A549 (cell line): ENCODE results near the gene UBB. TPM values are rescaled to one million over a fixed set of nuclear protein-coding genes. Genes with fewer than 3 reads are reported as not detected.
A peak's percentile ranks its signal among the peaks of the same experiment; 100 is the strongest.

ENCODE experiments used
- ATAC-seq, 2 experiments: fragments of 200-7000 bp in 1 of 2; fragments of >200 bp in 1 of 2; cut with Nextera tagmentation in 1 of 2; cut with Tn5 transposase in 1 of 2; 3 replicates each; pipeline versions ENCODE4 v1.8.0 to v1.9.1; 2018 to 2020; ENCODE audit warnings: mild to moderate bottlenecking in 1 of 2, moderate library complexity in 1 of 2
- CTCF ChIA-PET: fragments of 300-600 bp; sonication (Branson Sonifier 250); formaldehyde crosslinking; extraction: SDS; loops from one replicate; lab custom pipeline; 2021; ENCODE audit warnings: antibody characterized with exemption, inconsistent platforms; lab: Yijun Ruan, JAX
- POLR2A ChIA-PET: fragments of 350-600 bp; formaldehyde crosslinking; extraction: SDS; loops from one replicate; lab custom pipeline; 2021; ENCODE audit warnings: antibody characterized with exemption, inconsistent platforms; lab: Yijun Ruan, JAX
- DNase-seq, 2 experiments: peaks; one replicate each; pipeline versions ENCODE4 v3.0.0 to v3.0.0-alpha.2; 2011 to 2016; ENCODE audit warnings: low read depth in 1 of 2, low spot score in 1 of 2
- FAIRE-seq: peaks from 2 replicates; lab custom pipeline; 2011; peaks lifted over from hg19 to GRCh38; lab: Jason Lieb, UNC
- H3K27ac ChIP-seq, 2 experiments: fragments of >200 bp; sonication (Bioruptor Twin); formaldehyde crosslinking; 3 replicates each; pipeline ENCODE4 v1.5.1; 2016 to 2017
- H3K4me1 ChIP-seq: fragments of >200 bp; sonication (Bioruptor Twin); formaldehyde crosslinking; 3 replicates; pipeline ENCODE4 v1.6.1; 2016
- H3K4me2 ChIP-seq: fragments of >200 bp; sonication (Bioruptor Twin); formaldehyde crosslinking; 3 replicates; pipeline ENCODE4 v1.6.1; 2016
- H3K4me3 ChIP-seq: fragments of >200 bp; sonication (Bioruptor Twin); formaldehyde crosslinking; 3 replicates; pipeline ENCODE4 v1.5.1; 2016
- H3K9me3 ChIP-seq: fragments of >200 bp; sonication (Bioruptor Twin); formaldehyde crosslinking; 3 replicates; pipeline ENCODE4 v1.6.1; 2016
- ATOH8 ChIP-seq: fragments of 250-450 bp; sonication (Bioruptor Pico); IDR thresholded peaks from 2 replicates; pipeline ENCODE4 v1.5.0; 2020; ENCODE audit warnings: low read depth, mild to moderate bottlenecking, moderate library complexity
- CBX2 ChIP-seq: fragments of 200-600 bp; sonication (generic); IDR thresholded peaks from 2 replicates; pipeline ENCODE4 v1.6.1; 2016; ENCODE audit warnings: low read depth, mild to moderate bottlenecking, borderline replicate concordance
- CBX8 ChIP-seq: fragments of 200-600 bp; sonication (generic); IDR thresholded peaks from 2 replicates; pipeline ENCODE4 v1.6.1; 2016
- CEBPB ChIP-seq, 2 experiments: fragments of >200 bp in 1 of 2; sonication (Bioruptor Twin) in 1 of 2; formaldehyde crosslinking in 1 of 2; IDR thresholded peaks; 2 replicates each; pipeline ENCODE4 v1.6.1; 2012 to 2016
- CHD2 ChIP-seq: fragments of 150-350 bp; IDR thresholded peaks from 2 replicates; pipeline ENCODE4 v1.6.1; 2014; ENCODE audit warnings: low read length; ENCODE audit not compliant: partially characterized antibody
- CHD4 ChIP-seq: fragments of 200-600 bp; sonication (generic); IDR thresholded peaks from 2 replicates; pipeline ENCODE4 v1.6.1; 2016; ENCODE audit warnings: antibody characterized with exemption, mild to moderate bottlenecking, borderline replicate concordance
- EHMT2 ChIP-seq: fragments of 200-600 bp; sonication (generic); IDR thresholded peaks from 2 replicates; pipeline ENCODE4 v1.6.1; 2016; ENCODE audit warnings: antibody characterized with exemption, low read depth, mild to moderate bottlenecking, moderate library complexity
- EP300 ChIP-seq, 2 experiments: fragments of >200 bp; sonication (Bioruptor Twin); formaldehyde crosslinking; IDR thresholded peaks; 2 replicates in 1 of 2; 3 replicates in 1 of 2; pipeline ENCODE4 v1.6.1; 2016 to 2017
- FOSB ChIP-seq: fragments of 250-450 bp; sonication (Bioruptor Pico); IDR thresholded peaks from 2 replicates; pipeline ENCODE4 v1.5.0; 2020; ENCODE audit warnings: mild to moderate bottlenecking, moderate library complexity
- FOSL2 ChIP-seq, 2 experiments: fragments of 450-650 bp in 1 of 2; fragments of >200 bp in 1 of 2; sonication (Bioruptor Twin) in 1 of 2; formaldehyde crosslinking; IDR thresholded peaks; 2 replicates each; pipeline versions ENCODE4 v1.5.0 to v1.6.1; 2016 to 2020; ENCODE audit warnings: mild to moderate bottlenecking in 1 of 2, moderate library complexity in 1 of 2
- HEYL ChIP-seq: fragments of 250-450 bp; sonication (Bioruptor Pico); IDR thresholded peaks from 2 replicates; pipeline ENCODE4 v1.8.0; 2021; ENCODE audit warnings: mild to moderate bottlenecking, moderate library complexity
- HOXA7 ChIP-seq: fragments of 250-450 bp; sonication (Bioruptor Pico); IDR thresholded peaks from 2 replicates; pipeline ENCODE4 v1.5.0; 2020; ENCODE audit warnings: mild to moderate bottlenecking, moderate library complexity
- HOXB13 ChIP-seq: fragments of 250-450 bp; sonication (Bioruptor Pico); IDR thresholded peaks from 2 replicates; pipeline ENCODE4 v1.5.0; 2020; ENCODE audit warnings: low read depth, mild to moderate bottlenecking, moderate library complexity
- JUN ChIP-seq, 2 experiments: fragments of >200 bp; sonication (Bioruptor Twin); formaldehyde crosslinking; IDR thresholded peaks; 2 replicates in 1 of 2; 3 replicates in 1 of 2; pipeline ENCODE4 v1.6.1; 2016 to 2017
- JUNB ChIP-seq: fragments of >200 bp; sonication (Bioruptor Twin); formaldehyde crosslinking; IDR thresholded peaks from 2 replicates; pipeline ENCODE4 v1.6.1; 2016
- KDM1A ChIP-seq: fragments of 200-600 bp; sonication (generic); IDR thresholded peaks from 2 replicates; pipeline ENCODE4 v1.6.1; 2016; ENCODE audit warnings: low read depth, mild to moderate bottlenecking
- KDM5A ChIP-seq: fragments of 200-600 bp; sonication (generic); IDR thresholded peaks from 2 replicates; pipeline ENCODE4 v1.6.1; 2016; ENCODE audit warnings: antibody characterized with exemption, mild to moderate bottlenecking
- MYC ChIP-seq: IDR thresholded peaks from 2 replicates; pipeline ENCODE4 v1.6.1; 2012; ENCODE audit warnings: mild to moderate bottlenecking, inconsistent platforms, low read length, improper control_type of control experiment, borderline replicate concordance
- NFE2L2 ChIP-seq: fragments of 150-350 bp; conservative IDR thresholded peaks from 2 replicates; pipeline ENCODE4 v1.6.1; 2014; ENCODE audit warnings: low read length
- NPAS2 ChIP-seq: fragments of 250-450 bp; sonication (Bioruptor Pico); IDR thresholded peaks from 2 replicates; pipeline ENCODE4 v1.8.0; 2022; ENCODE audit warnings: mild to moderate bottlenecking, moderate library complexity, borderline replicate concordance
- NR3C1 ChIP-seq: fragments of >200 bp; sonication (Bioruptor Twin); formaldehyde crosslinking; IDR thresholded peaks from 3 replicates; pipeline ENCODE4 v1.6.1; 2017
- RAD21 ChIP-seq, 2 experiments: fragments of >200 bp in 1 of 2; sonication (Bioruptor Twin) in 1 of 2; formaldehyde crosslinking in 1 of 2; IDR thresholded peaks in 1 of 2; conservative IDR thresholded peaks in 1 of 2; 2 replicates in 1 of 2; 3 replicates in 1 of 2; pipeline ENCODE4 v1.6.1; 2012 to 2018; ENCODE audit warnings: inconsistent platforms in 1 of 2
- RARB ChIP-seq: fragments of 250-450 bp; sonication (Bioruptor Pico); IDR thresholded peaks from 2 replicates; pipeline ENCODE4 v1.8.0; 2021; ENCODE audit warnings: mild to moderate bottlenecking, moderate library complexity
- SMC3 ChIP-seq: fragments of >200 bp; sonication (Bioruptor Twin); formaldehyde crosslinking; IDR thresholded peaks from 3 replicates; pipeline ENCODE4 v1.6.1; 2018; ENCODE audit warnings: inconsistent platforms
- SREBF2 ChIP-seq: fragments of 450-650 bp; IDR thresholded peaks from 2 replicates; pipeline ENCODE4 v1.6.1; 2014; ENCODE audit warnings: mild to moderate bottlenecking, moderate library complexity
- TFCP2L1 ChIP-seq: fragments of 250-450 bp; sonication (Bioruptor Pico); IDR thresholded peaks from 2 replicates; pipeline ENCODE4 v1.5.0; 2021; ENCODE audit warnings: mild to moderate bottlenecking
- TP53 ChIP-seq: fragments of 250-450 bp; sonication (Bioruptor Pico); IDR thresholded peaks from 2 replicates; pipeline ENCODE4 v1.5.0; 2021; ENCODE audit warnings: mild to moderate bottlenecking, moderate library complexity
- USF2 ChIP-seq: fragments of 450-650 bp; IDR thresholded peaks from 2 replicates; pipeline ENCODE4 v1.6.1; 2014; ENCODE audit warnings: antibody characterized with exemption
- ZC3H11A ChIP-seq: fragments of 450-650 bp; IDR thresholded peaks from 2 replicates; pipeline ENCODE4 v1.6.1; 2014; ENCODE audit warnings: antibody characterized with exemption, mild to moderate bottlenecking
- ZNF302 ChIP-seq: fragments of 250-450 bp; sonication (Bioruptor Pico); IDR thresholded peaks from 2 replicates; pipeline ENCODE4 v1.9.0; 2021; ENCODE audit warnings: inconsistent platforms, mild to moderate bottlenecking, moderate library complexity
- WGBS: methylation state at CpG from one replicate; pipeline ENCODE4 v1.1.6; 2017; ENCODE audit errors: missing lambda C conversion rate; 5-methylcytosine and 5-hydroxymethylcytosine counted together
- polyA minus RNA-seq: library from RNA; depleted of rRNA, polyadenylated mRNA; stranded (reverse); fragments of >200 nt; gene quantifications from 2 replicates; pipeline ENCODE4 v1.2.3, GENCODE V29; 2011; rRNA and poly(A)+ RNA removed
- polyA plus RNA-seq, 4 experiments: library from polyadenylated mRNA; depleted of rRNA in 3 of 4; stranded (reverse); fragments of >200 nt; fragmentation: RNase III in 1 of 4; extraction: RNeasy Plus Mini Kit Qiagen cat#74134 plus additional on column Dnase treatment in 1 of 4; gene quantifications; 2 replicates in 3 of 4; 3 replicates in 1 of 4; pipeline ENCODE4 v1.2.3, GENCODE V29; 2011 to 2017
- TF ChIP-seq, protein P1 (sequence below): fragments of >200 bp; sonication (Bioruptor Twin); formaldehyde crosslinking; IDR thresholded peaks from 3 replicates; pipeline ENCODE4 v1.5.1; 2016
- TF ChIP-seq, protein P2 (sequence below): IDR thresholded peaks from 2 replicates; pipeline ENCODE4 v1.6.1; 2012
- TF ChIP-seq, protein P3 (sequence below): fragments of >200 bp; sonication (Bioruptor Twin); formaldehyde crosslinking; IDR thresholded peaks from 2 replicates; pipeline ENCODE4 v1.6.1; 2016
- TF ChIP-seq, protein P4 (sequence below): IDR thresholded peaks from 2 replicates; pipeline ENCODE4 v1.6.1; 2012; ENCODE audit warnings: low read depth, borderline replicate concordance

Gene UBB
- polyA plus RNA-seq (2011; rRNA removed) = 2,851 and 4,311 TPM in 2 replicates
- 3,984 and 4,472 TPM in 2 replicates for polyA plus RNA-seq (2012; cell fraction: cytosol; rRNA removed)
- polyA plus RNA-seq (2012; cell fraction: nucleus; rRNA removed) = 2,091 and 2,511 TPM in 2 replicates
- 2,383 to 2,467 TPM (median 2,404 TPM) in 3 replicates for polyA plus RNA-seq (2017; fragmentation: RNase III; extraction: RNeasy Plus Mini Kit Qiagen cat#74134 plus additional on column Dnase treatment)
- polyA minus RNA-seq = 2,750 and 3,886 TPM in 2 replicates

DNA sequence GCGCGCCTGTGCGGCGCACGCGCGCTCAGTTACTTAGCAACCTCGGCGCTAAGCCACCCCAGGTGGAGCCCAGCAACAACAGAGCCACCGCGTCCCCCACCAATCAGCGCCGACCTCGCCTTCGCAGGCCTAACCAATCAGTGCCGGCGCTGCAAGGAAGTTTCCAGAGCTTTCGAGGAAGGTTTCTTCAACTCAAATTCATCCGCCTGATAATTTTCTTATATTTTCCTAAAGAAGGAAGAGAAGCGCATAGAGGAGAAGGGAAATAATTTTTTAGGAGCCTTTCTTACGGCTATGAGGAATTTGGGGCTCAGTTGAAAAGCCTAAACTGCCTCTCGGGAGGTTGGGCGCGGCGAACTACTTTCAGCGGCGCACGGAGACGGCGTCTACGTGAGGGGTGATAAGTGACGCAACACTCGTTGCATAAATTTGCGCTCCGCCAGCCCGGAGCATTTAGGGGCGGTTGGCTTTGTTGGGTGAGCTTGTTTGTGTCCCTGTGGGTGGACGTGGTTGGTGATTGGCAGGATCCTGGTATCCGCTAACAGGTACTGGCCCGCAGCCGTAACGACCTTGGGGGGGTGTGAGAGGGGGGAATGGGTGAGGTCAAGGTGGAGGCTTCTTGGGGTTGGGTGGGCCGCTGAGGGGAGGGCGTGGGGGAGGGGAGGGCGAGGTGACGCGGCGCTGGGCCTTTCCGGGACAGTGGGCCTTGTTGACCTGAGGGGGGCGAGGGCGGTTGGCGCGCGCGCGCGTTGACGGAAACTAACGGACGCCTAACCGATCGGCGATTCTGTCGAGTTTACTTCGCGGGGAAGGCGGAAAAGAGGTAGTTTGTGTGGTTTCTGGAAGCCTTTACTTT lies at the start of gene UBB:
Gene UBB (plus strand): TSS at position 452 of the 856 bp plus-strand sequence. CDS start 817 bp downstream, outside the sequence.
- Histone ChIP-seq H3K4me3 (peak within 1 kb of the TSS; percentile 88), H3K4me1 (peaks cover 43% of the 10 kb centered on the region), H3K27ac (peak within 1 kb of the TSS; percentile 91 to 95), H3K4me2 (peak within 1 kb of the TSS; percentile 93), H3K9me3 (no peaks in the 10 kb centered on the region)
- WGBS = 1% methylated on average over 61 of the region's 67 CpGs
- CTCF ChIA-PET = interaction anchor here (0.6 to 10.2 kb wide), 6 partner anchors 17 to 240 kb away, joined by 3 to 132 read pairs (median 6); no protein-coding TSS in a partner anchor
- DNase-seq (peak; percentile 92 to 100), FAIRE-seq (no peak), ATAC-seq (peak; percentile 93)
- POLR2A ChIA-PET = interaction anchor here (0.5 to 2.3 kb wide), 54 partner anchors 10 to 1315 kb away, joined by 3 to 57 read pairs (median 4); partner anchors contain the start of genes CENPV, LRRC75A, NCOR1 and PIGL
- no peak for TF ChIP-seq FOSL2 (IDR thresholded peaks at IDR 0.05)
- peak; percentile 79 for TF ChIP-seq FOSL2 (CRISPR knock-in tag; IDR thresholded peaks at IDR 0.05)
- TF ChIP-seq, protein P1, sequence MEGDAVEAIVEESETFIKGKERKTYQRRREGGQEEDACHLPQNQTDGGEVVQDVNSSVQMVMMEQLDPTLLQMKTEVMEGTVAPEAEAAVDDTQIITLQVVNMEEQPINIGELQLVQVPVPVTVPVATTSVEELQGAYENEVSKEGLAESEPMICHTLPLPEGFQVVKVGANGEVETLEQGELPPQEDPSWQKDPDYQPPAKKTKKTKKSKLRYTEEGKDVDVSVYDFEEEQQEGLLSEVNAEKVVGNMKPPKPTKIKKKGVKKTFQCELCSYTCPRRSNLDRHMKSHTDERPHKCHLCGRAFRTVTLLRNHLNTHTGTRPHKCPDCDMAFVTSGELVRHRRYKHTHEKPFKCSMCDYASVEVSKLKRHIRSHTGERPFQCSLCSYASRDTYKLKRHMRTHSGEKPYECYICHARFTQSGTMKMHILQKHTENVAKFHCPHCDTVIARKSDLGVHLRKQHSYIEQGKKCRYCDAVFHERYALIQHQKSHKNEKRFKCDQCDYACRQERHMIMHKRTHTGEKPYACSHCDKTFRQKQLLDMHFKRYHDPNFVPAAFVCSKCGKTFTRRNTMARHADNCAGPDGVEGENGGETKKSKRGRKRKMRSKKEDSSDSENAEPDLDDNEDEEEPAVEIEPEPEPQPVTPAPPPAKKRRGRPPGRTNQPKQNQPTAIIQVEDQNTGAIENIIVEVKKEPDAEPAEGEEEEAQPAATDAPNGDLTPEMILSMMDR = no peak
- TF ChIP-seq NFE2L2 = no peak
- TF ChIP-seq HOXA7 (CRISPR knock-in tag) = peak; percentile 91
- TF ChIP-seq CBX8 = no peak
- TF ChIP-seq SREBF2 = no peak
- peak; percentile 23 for TF ChIP-seq SMC3
- no peak for TF ChIP-seq KDM1A
- TF ChIP-seq NR3C1 = no peak
- no peak for TF ChIP-seq ZNF302 (CRISPR knock-in tag)
- TF ChIP-seq JUN (IDR thresholded peaks at IDR 0.05) = peak; percentile 99 to 100
- no peak for TF ChIP-seq EHMT2
- peak; percentile 98 to 99 for TF ChIP-seq CEBPB (IDR thresholded peaks at IDR 0.05)
- TF ChIP-seq JUNB = no peak
- TF ChIP-seq KDM5A = no peak
- no peak for TF ChIP-seq CBX2
- peak; percentile 60 for TF ChIP-seq RARB (CRISPR knock-in tag)
- TF ChIP-seq, protein P2, sequence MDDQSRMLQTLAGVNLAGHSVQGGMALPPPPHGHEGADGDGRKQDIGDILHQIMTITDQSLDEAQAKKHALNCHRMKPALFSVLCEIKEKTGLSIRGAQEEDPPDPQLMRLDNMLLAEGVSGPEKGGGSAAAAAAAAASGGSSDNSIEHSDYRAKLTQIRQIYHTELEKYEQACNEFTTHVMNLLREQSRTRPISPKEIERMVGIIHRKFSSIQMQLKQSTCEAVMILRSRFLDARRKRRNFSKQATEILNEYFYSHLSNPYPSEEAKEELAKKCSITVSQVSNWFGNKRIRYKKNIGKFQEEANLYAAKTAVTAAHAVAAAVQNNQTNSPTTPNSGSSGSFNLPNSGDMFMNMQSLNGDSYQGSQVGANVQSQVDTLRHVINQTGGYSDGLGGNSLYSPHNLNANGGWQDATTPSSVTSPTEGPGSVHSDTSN = peak; percentile 98
- TF ChIP-seq, protein P3, sequence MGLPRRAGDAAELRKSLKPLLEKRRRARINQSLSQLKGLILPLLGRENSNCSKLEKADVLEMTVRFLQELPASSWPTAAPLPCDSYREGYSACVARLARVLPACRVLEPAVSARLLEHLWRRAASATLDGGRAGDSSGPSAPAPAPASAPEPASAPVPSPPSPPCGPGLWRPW = peak; percentile 68; the same call in 1 of the 2 replicates
- no peak for TF ChIP-seq CHD4
- TF ChIP-seq HEYL = peak; percentile 47; the same call in 1 of the 2 replicates
- TF ChIP-seq, protein P4, sequence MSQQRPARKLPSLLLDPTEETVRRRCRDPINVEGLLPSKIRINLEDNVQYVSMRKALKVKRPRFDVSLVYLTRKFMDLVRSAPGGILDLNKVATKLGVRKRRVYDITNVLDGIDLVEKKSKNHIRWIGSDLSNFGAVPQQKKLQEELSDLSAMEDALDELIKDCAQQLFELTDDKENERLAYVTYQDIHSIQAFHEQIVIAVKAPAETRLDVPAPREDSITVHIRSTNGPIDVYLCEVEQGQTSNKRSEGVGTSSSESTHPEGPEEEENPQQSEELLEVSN = peak; percentile 69; the same call in 1 of the 2 replicates
- TF ChIP-seq NPAS2 (CRISPR knock-in tag) = no peak; the same call in 1 of the 2 replicates
- TF ChIP-seq USF2 = no peak
- TF ChIP-seq FOSB (CRISPR knock-in tag) = peak; percentile 96
- TF ChIP-seq RAD21 (conservative IDR thresholded peaks at IDR 0.05 in 1 of 2, IDR thresholded peaks at IDR 0.05 in 1 of 2) = no peak
- no peak for TF ChIP-seq ZC3H11A
- TF ChIP-seq TP53 = peak; percentile 86
- peak; percentile 49; the same call in 1 of the 2 replicates for TF ChIP-seq HOXB13
- TF ChIP-seq TFCP2L1 (CRISPR knock-in tag) = peak; percentile 96
- TF ChIP-seq ATOH8 (CRISPR knock-in tag) = peak; percentile 66; the same call in 1 of the 2 replicates
- TF ChIP-seq MYC = peak; percentile 54; the same call in 1 of the 2 replicates
- TF ChIP-seq CHD2 = peak; percentile 87
- peak; percentile 12 to 56; a peak in 2 of 5 replicates for TF ChIP-seq EP300 (IDR thresholded peaks at IDR 0.05)
